Stimulated activated CD4-positive, alpha-beta T cell treated with anti-CD3 and anti-CD28 coated beads, Interleukin-1b, Interleukin-23, amount 100 ng/mL, for 24 hours (primary cell): Measurements from ENCODE around the gene ELAVL1.
"Not testable (repeated sequence)": the region's sequence is repeated elsewhere in the genome, so short reads cannot be mapped to it uniquely, and the experiment has no call there.

ENCODE experiments used
- DNase-seq, 4 experiments: peaks; one replicate each; pipeline ENCODE4 v3.0.0-alpha.2; 2020; ENCODE audit warnings: low read depth in 4 of 4, low spot score in 1 of 4

ELAVL1 gene

DNA sequence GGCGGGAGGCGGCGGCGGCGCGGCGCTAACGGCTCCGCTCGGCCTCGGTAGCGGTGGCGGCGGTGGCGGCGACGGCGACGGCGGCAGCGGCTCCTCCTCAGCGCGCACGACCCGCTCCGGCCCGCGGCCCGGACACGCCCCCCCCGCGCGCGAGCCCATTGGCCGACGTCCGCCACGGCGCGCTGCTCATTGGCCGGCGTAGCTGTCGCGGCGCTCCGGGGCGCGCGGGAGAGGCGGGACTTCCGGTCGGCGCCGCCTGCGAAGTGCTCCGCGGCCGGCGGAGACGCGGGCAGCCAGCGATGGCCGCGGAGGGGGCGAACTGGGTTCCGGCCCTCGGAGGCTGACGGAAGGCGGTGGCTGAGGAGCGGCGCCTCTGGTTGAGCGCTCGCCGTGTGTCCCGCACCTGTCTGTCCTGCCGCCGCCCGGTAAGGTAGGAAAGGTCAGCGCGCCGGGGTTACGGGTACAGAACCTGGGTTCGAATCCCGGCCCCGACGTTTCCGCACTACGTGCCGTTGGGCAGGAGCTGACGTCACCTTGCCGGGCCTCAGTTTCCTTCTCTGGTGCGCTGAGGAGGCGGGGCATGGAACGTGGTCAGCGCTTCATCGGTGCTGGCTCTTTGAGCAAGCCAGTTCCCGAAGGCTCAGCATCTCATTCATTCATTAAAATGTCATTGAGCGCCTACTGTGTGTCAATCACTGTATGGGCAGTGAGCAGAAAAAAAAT lies at the start of gene ELAVL1:
ELAVL1 (minus strand) TSS at position 108 of the 723 bp plus-strand sequence. CDS start 13,826 bp downstream, outside the sequence.
- peak; percentile 81 to 88 (median 81) for DNase-seq

DNA sequence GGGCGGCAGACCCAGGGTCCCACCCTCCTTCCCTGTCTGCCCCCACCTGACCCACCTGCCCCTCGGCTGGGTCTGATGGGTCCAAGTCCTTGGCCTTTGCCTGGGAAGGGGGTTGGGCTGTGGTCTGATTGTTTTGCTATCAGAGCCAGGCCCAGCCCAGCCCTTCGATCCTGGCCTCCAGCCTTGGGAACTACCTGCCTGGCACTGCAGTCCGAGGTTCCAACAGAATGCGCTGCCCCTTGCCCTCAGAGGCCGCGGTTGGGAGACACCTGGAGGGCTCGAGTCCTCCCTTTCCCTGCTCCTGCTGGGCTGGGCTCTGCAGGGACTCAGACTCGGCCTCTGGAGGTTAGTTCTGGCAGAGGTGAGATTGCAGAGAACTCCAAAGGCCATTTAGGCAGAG lies 48.7 kb upstream of the ELAVL1 start:
- DNase-seq = no peak

DNA sequence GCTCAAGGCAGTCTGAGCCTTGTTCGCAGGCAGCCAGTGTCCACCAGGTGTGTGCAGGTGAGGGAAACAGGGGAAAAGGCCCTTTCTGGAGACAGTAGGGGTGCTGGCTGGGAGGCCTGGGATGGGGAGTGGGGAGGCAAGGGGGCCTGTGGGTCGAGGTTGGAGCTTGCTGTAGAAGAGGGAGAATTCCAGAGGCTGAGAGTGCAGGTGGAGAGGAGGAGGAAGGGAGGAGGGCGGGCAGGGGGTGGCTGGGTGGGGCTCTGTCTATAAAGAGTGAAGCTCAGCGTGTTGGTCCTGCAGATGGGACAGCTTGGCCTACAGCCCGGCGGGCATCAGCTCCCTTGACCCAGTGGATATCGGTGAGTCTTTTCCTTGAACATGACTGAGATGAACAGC lies 47.0 kb upstream of the ELAVL1 start, which contains the start of gene CCL25:
CCL25 (plus strand) TSS at position 297 of the 396 bp plus-strand sequence. CDS start 290 bp downstream, outside the sequence.
- DNase-seq = no peak

DNA sequence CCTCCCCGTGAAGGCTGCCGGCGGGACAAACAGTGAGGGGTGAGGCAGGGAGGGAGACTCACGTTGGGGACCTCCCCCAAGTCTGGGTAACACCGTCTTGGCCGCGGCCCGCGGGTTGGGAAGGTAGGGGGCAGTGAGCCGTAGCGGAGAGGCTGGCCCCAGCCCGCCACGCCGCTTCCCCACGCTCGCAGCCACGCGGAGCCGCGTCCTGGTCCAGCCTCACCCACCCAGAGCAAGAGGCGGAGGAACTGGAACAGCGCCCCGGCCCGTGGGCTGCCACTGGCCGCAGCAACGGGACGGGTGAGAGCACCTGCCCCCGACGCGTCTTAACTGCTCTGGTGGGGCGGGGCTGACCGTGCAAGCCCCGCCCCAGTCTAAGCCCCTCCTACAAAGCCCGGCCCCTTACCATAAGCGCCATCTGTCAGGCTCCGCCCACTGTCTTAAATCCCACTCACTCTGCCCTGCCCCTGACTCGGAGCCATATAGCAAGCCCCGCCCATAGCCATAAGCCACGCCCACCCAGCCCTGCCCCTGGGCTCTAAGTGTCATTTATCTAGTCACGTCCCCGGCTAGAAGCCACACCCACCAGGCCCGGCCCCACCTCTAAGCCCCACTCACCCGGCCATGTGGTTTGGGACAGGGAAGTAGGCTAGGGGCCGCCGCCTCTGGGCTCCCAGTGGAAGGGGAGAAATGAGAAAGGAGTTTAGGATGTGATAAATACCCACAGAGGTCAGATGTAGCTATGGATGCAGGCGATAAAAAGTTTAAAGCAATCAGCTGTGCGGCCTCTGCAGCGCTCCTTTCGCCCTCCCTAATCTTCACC lies 45.0 kb upstream of the ELAVL1 start:
- peak; percentile 75 to 92 (median 88) for DNase-seq

DNA sequence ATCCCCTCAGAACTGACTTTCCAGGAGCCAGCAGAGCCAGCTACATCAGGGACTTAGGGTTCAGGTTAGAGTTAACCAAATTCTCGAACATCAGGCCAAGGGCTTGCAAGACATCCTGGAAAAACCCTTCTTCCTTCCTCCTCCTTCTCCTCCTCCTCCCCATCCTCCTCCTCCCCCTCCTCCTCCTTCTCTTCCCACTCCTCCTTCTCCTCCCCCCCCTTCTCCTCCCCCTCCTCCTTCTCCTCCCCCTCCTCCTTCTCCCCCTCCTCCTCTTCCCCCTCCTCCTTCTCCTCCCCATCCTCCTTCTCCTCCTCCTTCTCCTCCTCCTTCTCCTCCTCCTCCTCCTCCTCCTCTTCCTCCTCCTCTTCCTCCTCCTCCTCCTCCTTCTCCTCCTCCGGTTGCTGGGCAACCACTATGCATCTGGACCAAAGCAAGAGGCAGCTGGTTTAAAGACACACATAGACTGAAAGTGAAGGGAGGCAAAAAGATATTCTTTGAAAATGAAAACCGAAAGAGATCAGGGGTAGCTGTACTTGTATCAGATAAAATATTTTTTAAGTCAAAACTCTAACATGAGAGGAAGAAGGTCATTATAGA lies 41.2 kb upstream of the ELAVL1 start:
- no peak for DNase-seq

DNA sequence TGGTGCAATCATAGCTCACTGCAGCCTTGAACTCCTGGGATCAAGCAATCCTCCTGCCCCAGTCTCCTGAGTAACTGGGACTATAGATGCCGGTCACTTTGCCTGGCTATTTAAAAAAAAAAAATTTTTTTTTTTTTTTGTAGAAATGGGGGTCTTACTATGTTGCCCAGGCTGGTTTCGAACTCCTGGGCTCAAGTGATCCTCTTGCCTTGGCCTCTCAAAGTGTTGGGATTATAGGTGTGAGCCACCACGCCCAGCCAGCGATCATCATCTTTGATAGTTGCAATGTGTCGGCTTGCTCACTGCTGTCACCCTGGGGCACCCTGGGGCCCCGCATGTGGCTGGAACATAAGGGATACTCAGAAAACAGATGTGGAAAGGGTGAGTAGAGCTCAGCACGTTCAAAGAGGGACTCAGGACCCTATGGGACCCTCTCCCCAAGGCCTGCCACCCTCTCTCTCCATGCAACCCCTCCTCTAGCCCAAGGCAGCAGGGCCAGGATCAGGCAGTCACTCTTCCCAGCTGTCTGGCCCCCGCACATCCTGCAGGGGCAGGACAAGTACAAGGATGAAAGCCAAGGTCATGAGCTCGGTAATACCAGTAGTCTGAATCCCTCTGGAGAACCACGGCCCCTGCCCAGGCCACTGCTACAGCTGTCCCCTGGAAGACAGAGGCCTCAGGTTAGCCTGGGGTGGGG lies 40.6 kb upstream of the ELAVL1 start:
- DNase-seq = no peak

DNA sequence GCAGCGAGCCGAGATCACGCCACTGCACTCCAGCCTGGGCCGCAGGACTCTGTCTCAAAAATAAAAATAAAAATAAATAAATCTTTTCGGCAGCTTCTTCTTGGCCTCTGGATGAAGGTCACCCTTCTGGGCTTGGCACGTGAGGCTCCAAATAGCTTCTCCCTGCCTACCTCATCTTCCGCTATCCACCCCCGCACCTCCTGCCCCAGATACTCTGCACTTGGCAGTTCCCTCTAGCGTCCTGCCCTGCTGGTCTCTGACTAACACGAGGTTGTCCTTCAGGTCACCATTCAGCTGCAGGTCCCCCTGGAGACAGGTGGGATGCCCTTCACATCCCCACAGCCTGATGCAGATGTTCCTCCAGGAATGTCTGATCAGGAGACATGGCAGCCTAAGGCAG lies 38.6 kb upstream of the ELAVL1 start:
- DNase-seq = no peak

DNA sequence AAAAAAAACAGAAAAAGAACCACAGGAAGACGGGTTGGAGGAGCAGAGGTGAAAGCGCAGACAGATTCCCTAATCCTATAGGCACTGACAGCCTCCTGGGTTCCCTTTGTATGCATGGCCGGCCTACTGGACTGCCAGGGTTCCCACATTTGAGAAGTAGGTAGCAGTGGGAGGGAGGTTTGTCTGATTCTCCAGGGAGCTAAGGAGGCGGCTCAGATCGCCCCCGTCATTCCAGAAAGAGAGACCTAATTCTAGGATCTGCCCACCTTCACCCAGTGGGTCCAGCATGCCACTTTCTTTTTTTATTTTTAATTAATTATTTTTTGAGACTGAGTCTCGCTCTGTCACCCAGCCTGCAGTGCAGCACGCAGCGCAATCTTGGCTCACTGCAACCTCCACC lies 37.5 kb upstream of the ELAVL1 start:
- no peak for DNase-seq

DNA sequence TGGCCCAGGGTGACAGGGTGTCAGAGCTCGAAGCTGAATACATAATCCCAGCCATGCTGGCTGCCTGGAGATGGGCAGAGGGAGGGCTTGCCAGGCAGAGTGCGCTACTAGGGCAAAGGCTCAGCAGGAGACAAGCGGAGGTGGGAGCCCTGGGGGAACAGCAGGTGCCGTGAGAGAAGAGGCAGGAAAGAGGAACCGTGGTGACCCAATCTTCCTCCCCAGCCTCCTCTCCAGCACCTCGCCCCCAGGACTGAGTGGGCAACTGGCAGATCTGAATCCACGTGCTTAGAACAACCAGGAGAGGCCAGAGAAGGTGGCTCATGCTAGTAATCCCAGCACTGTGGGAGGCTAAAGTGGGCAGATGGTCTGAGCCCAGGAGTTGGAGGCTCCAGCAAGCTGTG lies 36.1 kb upstream of the ELAVL1 start:
- DNase-seq = no peak

DNA sequence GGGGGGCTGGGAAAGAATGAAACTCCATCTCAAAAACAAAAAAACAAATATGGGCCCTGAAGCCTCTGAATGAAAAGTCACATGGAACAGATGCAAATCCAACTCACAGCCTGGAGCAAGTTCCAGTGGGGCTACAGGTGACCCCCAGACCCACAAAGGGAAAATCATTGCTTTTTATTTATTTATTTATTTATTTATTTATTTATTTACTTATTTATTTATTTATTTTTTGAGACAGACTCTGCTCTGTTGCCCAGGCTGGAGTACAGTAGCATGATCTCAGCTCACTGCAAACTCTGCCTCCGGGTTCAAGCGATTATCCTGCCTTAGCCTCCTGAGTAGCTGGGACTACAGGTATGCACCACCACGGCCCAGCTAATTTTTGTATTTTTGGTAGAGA lies 33.8 kb upstream of the ELAVL1 start:
- no peak for DNase-seq

DNA sequence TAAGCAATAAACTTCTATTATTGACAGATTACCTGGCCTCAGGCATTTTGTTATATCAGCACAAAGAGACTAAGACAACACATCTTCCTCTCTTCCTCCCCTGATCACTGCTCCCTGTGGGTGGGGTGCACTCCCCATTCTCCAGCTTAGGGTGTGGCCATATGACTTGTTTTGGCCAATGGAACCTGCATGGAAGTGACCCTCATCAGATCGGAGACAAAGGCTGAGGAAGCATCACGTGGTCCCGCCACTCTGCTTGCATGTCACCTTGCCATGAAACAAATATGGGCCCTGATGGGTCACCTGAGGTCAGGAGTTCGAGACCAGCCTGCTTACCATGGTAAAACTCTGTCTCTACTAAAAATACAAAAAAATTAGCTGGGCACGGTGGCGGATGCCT lies 33.4 kb upstream of the ELAVL1 start:
- no peak for DNase-seq

DNA sequence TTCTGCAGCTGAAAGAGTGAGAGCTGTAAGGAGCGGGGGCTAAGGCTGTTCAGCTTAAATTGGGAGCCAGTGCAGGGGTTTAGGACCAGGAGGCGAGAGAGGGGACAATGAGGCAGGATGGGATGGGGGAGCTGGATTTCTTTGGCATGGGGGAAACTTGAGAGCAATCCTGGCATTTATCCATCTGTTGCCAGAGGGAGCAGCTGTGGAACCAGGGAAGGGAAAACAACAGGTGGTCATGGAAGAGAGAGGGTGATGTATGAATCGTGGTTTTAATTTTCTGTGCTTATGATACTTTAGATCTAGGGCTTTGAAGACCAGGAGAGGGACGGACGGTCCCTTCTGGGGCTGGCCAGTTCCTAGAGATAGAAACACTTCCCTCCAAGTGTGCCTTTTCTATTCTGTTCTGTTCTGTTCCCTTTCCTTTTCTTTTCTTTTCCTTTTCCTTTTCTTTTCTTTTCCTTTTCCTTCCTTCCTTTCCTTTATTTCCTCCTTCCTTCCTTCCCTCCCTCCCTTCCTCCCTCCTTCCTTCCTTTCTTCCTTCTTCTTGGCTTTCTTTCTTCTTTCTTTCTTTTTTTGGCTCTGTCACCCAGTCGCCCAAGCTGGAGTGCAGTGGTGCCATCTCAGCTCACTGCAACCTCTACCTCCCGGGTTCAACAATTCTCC lies 31.1 kb upstream of the ELAVL1 start:
- DNase-seq = no peak

DNA sequence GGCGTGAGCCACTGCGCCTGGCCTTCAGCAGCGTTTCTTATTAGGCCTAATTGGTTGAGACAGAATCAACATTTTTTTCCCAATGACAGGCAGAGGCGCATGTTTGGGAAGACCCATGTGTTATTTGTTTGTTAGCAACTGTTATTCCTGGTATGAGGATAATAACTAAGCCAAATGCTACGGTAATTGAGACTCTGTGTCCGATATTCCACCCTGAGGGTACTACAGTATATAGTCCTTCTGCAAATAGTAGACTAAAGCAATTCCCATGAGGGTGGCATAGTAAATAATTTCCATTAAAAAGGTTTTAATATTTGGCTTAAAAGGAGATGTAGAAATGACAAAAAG lies 28.7 kb upstream of the ELAVL1 start:
- DNase-seq = no peak

DNA sequence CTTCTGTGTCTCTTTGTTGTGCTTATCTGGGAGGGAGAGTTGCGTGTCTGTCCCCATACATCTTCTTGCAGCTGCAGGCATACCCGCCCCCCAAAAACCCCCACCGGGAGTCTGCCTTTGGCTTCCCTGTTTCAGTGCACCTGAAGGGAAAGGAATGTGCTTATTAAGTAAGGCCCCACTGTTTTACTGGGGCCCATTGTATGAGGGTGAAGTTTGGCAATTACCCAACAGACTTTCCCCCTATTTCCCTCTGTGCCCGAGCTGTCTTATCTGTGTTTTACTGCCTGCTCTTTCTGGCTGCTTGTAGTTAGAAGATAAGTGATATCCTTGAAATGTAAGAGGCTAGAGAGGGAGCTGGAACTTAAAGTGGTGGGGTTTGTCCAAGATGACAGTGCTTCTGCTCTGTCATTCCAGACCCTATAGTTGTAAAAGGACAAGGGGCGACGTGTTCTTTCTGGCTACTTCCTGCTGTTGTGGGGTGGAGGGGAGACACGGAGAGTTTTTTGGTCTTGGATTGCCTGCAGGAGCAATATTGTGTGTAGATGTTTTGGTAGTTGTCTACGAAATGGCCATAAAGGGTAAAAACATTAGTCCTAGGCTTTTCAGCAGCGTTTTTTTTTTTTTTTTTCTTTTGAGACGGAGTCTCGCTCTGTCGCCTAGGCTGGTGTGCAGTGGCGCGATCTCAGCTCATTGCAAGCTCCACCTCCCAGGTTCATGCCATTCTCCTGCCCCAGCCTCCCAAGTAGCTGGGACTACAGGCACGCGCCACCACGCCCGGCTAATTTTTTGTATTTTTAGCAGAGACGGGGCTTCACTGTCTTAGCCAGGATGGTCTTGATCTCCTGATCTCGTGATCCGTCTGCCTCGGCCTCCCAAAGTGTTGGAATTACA lies 28.1 kb upstream of the ELAVL1 start:
- DNase-seq = not testable (repeated sequence)

DNA sequence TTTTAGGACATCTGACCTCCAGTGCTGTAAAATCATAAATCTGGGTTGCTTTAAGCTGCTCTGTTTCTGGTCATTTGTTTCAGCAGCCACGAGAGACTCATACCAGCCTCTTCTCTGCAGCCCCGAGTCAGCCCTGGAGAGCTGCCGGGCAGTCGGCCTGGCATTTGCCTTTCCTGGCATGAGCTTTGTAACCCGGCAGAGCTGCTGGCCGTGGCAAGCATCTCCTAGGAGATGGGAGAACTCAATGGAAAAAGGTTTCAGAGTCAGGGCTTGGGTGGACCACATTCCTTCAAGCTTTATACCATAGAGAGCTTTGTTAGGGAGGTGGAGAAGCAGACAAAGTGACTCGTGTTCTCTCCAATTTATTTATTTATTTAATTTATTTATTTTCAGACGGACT lies 25.5 kb upstream of the ELAVL1 start:
- DNase-seq = no peak

DNA sequence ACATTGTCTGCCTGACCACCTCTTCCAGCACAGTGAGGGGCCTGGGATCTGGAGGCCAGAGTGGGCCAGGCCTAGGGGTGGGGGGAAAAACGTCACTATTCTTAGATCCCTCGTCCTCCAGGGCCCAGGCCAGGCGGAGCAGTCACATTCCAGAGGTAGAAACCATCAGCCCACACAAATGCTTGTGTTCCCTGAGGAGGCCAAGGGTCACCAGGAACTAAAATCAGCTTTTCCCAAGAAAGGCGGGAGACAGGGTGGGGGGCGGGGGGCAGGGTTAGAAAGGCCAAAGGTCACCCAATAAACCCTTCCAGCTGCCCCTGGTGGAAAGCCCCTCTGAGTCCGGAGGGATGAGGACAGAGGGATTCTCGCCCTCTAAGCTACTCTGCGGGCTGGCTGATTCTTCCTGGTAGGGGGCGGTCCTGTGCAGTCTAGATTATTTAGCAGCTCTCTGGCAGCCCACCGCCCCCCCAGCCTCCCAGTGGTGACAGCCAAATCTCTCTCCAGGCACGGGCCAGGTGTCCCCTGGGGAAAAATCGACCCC lies 23.6 kb upstream of the ELAVL1 start:
- no peak for DNase-seq

DNA sequence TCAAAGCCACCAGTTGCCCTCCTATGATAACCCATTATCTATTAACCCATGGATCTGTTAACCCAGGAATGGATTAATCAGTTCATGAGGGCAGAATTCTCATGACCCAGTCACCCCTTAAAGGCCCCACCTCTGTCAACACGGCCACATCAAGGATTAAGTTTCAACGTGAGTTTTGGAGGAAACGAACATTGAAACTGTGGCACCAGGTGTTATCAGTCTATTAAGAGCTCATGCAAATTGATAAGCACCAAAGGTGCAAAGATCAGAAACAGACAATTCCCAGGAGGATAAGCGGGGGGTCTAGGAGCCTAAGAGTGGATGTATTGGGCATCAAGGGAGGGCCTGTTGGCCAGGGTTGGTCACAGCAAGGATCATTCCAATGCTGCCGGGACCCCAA lies 19.9 kb upstream of the ELAVL1 start:
- no peak for DNase-seq

DNA sequence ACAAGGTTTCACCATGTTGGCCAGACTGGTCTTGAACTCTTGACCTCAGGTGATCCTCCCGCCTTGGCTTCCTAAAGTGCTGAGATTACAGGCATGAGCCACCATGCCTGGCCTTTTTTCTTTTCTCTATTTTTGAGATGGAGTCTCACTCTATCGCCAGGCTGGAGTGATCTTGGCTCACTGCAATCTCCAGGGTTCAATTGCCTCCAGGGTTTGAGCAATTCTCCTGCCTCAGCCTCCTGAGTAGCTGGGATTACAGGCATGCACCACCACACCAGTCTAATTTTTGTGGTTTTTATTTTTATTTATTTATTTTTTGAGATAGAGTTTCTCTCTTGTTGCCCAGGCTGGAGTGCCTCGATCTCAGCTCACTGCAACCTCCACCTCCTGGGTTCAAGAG lies 18.8 kb upstream of the ELAVL1 start:
- not testable (repeated sequence) for DNase-seq

DNA sequence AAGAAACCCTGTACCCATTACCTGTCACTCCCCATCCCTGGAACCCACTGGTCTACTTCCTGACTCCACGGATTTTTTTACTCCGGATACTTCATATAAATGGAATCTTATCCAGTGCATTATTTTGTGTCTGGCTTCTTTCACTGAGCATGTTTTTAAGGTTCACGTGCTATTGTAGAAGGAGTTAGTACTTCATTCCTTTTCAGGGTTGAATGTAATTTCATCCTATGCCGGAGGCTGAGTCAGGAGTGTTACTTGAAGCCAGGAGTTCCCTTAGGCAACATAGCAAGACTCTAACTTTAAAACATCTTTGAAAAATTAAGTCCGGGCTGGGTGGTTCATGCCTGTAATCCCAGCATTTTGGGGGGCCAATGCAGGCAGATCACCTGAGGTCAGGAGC lies 17.9 kb upstream of the ELAVL1 start:
- DNase-seq = no peak

DNA sequence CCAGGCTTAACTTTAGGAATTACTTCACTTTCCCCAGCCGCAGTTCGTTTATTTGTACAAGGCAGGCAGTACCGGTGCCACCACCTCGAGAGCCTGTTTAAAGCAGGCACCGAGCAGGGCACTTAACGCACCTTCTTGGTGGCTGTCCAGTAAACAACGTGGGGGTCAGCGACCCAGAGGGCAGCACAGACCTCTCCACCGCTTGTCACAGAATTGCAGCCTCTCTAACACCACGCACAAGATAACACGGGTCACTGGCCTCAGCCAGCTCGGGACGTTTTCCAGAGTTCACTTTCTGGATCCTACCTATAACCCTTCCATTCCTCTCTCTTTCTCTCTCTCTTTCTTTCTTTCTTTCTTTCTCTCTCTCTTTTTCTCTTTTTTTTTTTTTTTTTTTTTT lies 16.8 kb upstream of the ELAVL1 start:
- DNase-seq = no peak
